Endodermal cell (in vitro differentiated cells): ENCODE results near the gene UTP18. TPM values are rescaled to one million over a fixed set of nuclear protein-coding genes. Genes with fewer than 3 reads are reported as not detected.
A peak's percentile ranks its signal among the peaks of the same experiment; 100 is the strongest.

Experiments
- DNase-seq: peaks from one replicate; pipeline ENCODE4 v3.0.0-alpha.2; 2017
- H3K27ac ChIP-seq: 2 replicates; pipeline ENCODE4 v1.5.1; 2013; ENCODE audit warnings: mild to moderate bottlenecking, low read depth, low read length, moderate library complexity
- H3K27me3 ChIP-seq: 2 replicates; pipeline ENCODE4 v1.6.1; 2013; ENCODE audit warnings: mild to moderate bottlenecking, low read length, moderate library complexity; ENCODE audit not compliant: insufficient read depth, control insufficient read depth, poor library complexity, severe bottlenecking
- H3K36me3 ChIP-seq: 2 replicates; pipeline ENCODE4 v1.7.0; 2013; ENCODE audit warnings: mild to moderate bottlenecking, low read length, moderate library complexity; ENCODE audit not compliant: control insufficient read depth, insufficient read depth
- H3K4me1 ChIP-seq: one replicate; pipeline ENCODE4 v1.7.0; 2013; ENCODE audit warnings: low read length; ENCODE audit not compliant: control insufficient read depth, insufficient read depth
- H3K4me3 ChIP-seq: 2 replicates; pipeline ENCODE4 v1.5.1; 2013; ENCODE audit warnings: mild to moderate bottlenecking, low read length, moderate library complexity
- H3K9ac ChIP-seq: 2 replicates; pipeline ENCODE4 v1.6.1; 2013; ENCODE audit warnings: mild to moderate bottlenecking, low read length, moderate library complexity; ENCODE audit not compliant: poor library complexity, severe bottlenecking; ENCODE audit errors: extremely low read depth
- H3K9me3 ChIP-seq: 2 replicates; pipeline ENCODE4 v1.6.1; 2013; ENCODE audit warnings: mild to moderate bottlenecking, low read length, moderate library complexity; ENCODE audit not compliant: control insufficient read depth
- H3K27ac Mint-ChIP-seq: 2 replicates; pipeline ENCODE4 v1.8.0; 2020; ENCODE audit warnings: mixed read lengths
- H3K27me3 Mint-ChIP-seq: 2 replicates; pipeline ENCODE4 v1.8.0; 2021; ENCODE audit warnings: mild to moderate bottlenecking, mixed read lengths; ENCODE audit not compliant: insufficient read depth
- H3K36me3 Mint-ChIP-seq: 2 replicates; pipeline ENCODE4 v1.8.0; 2020; ENCODE audit warnings: low read depth, mixed read lengths
- H3K4me1 Mint-ChIP-seq: 2 replicates; pipeline ENCODE4 v1.8.0; 2020; ENCODE audit warnings: mixed read lengths
- H3K4me3 Mint-ChIP-seq: 2 replicates; pipeline ENCODE4 v1.8.0; 2020; ENCODE audit warnings: mild to moderate bottlenecking, moderate library complexity, mixed read lengths
- H3K9me3 Mint-ChIP-seq: 2 replicates; pipeline ENCODE4 v1.8.0; 2020; ENCODE audit warnings: mild to moderate bottlenecking, mixed read lengths
- CTCF ChIP-seq: fragments of 200-600 bp; sonication (generic); conservative IDR thresholded peaks from 2 replicates; pipeline ENCODE4 v1.5.0; 2021; ENCODE audit warnings: antibody characterized with exemption, mild to moderate bottlenecking
- WGBS, 2 experiments: methylation state at CpG; one replicate each; pipeline versions ENCODE4 v1.1.5 to v1.1.7; 2013; ENCODE audit warnings: missing lambda C conversion rate in 2 of 2, mixed read lengths in 1 of 2; ENCODE audit not compliant: insufficient coverage in 1 of 2, insufficient read length in 1 of 2; 5-methylcytosine and 5-hydroxymethylcytosine counted together
- total RNA-seq, 2 donors: library from RNA; stranded (reverse); fragmentation: NEBNext Ultra II Directional in 1 of 2; extraction: Animal tissue kit (Norgen Biotek cat#: 25700) in 1 of 2; gene quantifications; 2 replicates in 1 of 2; 3 replicates in 1 of 2; pipeline ENCODE4 v1.2.1, GENCODE V29; 2021

Gene UTP18
- total RNA-seq, 2 donors from 2014 or later = 52.3 to 68.7 TPM

- Mint-ChIP-seq H3K4me1 (peaks cover 22% of the 10 kb centered on the region), H3K36me3 (peaks cover 27% of the 10 kb centered on the region), H3K9me3 (no peaks in the 10 kb centered on the region)
Measured at GRCh38 chr17:51228161-51228560, 32.2 kb upstream of the UTP18 start.

GRCh38 chr17:51229889-51230288 lies 30.5 kb upstream of the UTP18 start:
- H3K27ac Mint-ChIP-seq = no peak overlapping the region
- no peak for TF ChIP-seq CTCF
- no peak for DNase-seq
- 90 to 100% methylated on average over 3 of the region's 3 CpGs for WGBS, 2 experiments
- H3K4me1 Mint-ChIP-seq = peaks cover 15% of the 10 kb centered on the region
- H3K36me3 ChIP-seq = no peaks in the 10 kb centered on the region
- H3K9me3 ChIP-seq = no peaks in the 10 kb centered on the region
- no peak overlapping the region for H3K9ac ChIP-seq
- H3K27ac ChIP-seq = no peak overlapping the region
- no peaks in the 10 kb centered on the region for H3K27me3 ChIP-seq
- no peak overlapping the region for H3K4me3 Mint-ChIP-seq
- no peaks in the 10 kb centered on the region for H3K4me1 ChIP-seq
- no peaks in the 10 kb centered on the region for H3K9me3 Mint-ChIP-seq
- peaks cover 17% of the 10 kb centered on the region for H3K36me3 Mint-ChIP-seq
- no peaks in the 10 kb centered on the region for H3K27me3 Mint-ChIP-seq
- no peak overlapping the region for H3K4me3 ChIP-seq

More at GRCh38 chr17:51228161-51228560, 32.2 kb upstream of the UTP18 start:
- Histone ChIP-seq H3K9ac (no peak overlapping the region), H3K36me3 (peaks cover 15% of the 10 kb centered on the region), H3K4me1 (no peaks in the 10 kb centered on the region), H3K27ac (no peak overlapping the region), H3K4me3 (no peak overlapping the region), H3K9me3 (no peaks in the 10 kb centered on the region), H3K27me3 (no peaks in the 10 kb centered on the region)
- no peak overlapping the region for H3K4me3 Mint-ChIP-seq
- H3K27ac Mint-ChIP-seq = no peak overlapping the region
- no peak for DNase-seq
- WGBS, 2 experiments = 80% methylated on average over 2 of the region's 4 CpGs; no CpG with 5 or more reads in 1 of the 2 experiments
- TF ChIP-seq CTCF = no peak
- no peaks in the 10 kb centered on the region for H3K27me3 Mint-ChIP-seq

- H3K4me3 Mint-ChIP-seq = no peak overlapping the region
- H3K27ac Mint-ChIP-seq = peak overlapping the region; percentile 57
- no peak for TF ChIP-seq CTCF
- DNase-seq = peak; percentile 51
- peaks cover 13% of the 10 kb centered on the region for H3K4me1 Mint-ChIP-seq
- Histone ChIP-seq H3K27ac (no peak overlapping the region), H3K9me3 (no peaks in the 10 kb centered on the region), H3K36me3 (peaks cover 3% of the 10 kb centered on the region), H3K4me1 (no peaks in the 10 kb centered on the region), H3K4me3 (no peak overlapping the region), H3K9ac (no peak overlapping the region), H3K27me3 (no peaks in the 10 kb centered on the region)
- H3K36me3 Mint-ChIP-seq = peaks cover 16% of the 10 kb centered on the region
- no peaks in the 10 kb centered on the region for H3K9me3 Mint-ChIP-seq
- no peaks in the 10 kb centered on the region for H3K27me3 Mint-ChIP-seq
- 82 to 92% methylated on average over 3 to 4 of the region's 4 CpGs for WGBS, 2 experiments
Measured at GRCh38 chr17:51230306-51230705, 30.0 kb upstream of the UTP18 start.
